DOHH2 (cell line): ENCODE measurements around the gene MAP3K4.

ENCODE experiments used
- EZH2phosphoT487 ChIP-seq: fragments of 200-600 bp; sonication (generic); IDR thresholded peaks from 2 replicates; pipeline ENCODE4 v1.6.1; 2017; ENCODE audit warnings: borderline replicate concordance, mild to moderate bottlenecking, antibody characterized with exemption, low read length, moderate library complexity, mixed read lengths
- TF ChIP-seq, protein P1 (sequence below): fragments of 200-600 bp; sonication (generic); IDR thresholded peaks from one replicate; pipeline ENCODE4 v1.5.1; 2014; ENCODE audit warnings: antibody characterized with exemption, mild to moderate bottlenecking, low read depth, low read length; ENCODE audit not compliant: poor library complexity, severe bottlenecking

DNA sequence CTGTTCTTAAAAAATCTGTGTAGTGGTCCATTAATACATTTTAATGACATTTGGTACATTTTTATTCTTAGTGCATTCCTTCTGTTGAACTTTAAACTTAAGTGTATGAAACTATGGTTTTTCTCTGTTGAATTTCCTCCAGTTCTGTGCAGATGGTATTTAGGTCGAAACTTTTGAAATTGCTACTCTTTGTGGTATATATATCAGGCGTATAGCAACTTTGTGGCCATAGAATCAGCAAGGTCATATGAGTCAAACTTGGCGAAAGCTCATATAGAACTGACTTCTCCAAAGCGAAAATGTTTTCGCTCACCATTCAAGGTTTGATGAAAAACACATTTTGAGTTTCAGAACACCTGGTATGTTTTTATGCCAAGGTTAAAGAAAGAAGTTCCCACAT, 93.7 kb downstream of the MAP3K4 start:
- TF ChIP-seq, protein P1, sequence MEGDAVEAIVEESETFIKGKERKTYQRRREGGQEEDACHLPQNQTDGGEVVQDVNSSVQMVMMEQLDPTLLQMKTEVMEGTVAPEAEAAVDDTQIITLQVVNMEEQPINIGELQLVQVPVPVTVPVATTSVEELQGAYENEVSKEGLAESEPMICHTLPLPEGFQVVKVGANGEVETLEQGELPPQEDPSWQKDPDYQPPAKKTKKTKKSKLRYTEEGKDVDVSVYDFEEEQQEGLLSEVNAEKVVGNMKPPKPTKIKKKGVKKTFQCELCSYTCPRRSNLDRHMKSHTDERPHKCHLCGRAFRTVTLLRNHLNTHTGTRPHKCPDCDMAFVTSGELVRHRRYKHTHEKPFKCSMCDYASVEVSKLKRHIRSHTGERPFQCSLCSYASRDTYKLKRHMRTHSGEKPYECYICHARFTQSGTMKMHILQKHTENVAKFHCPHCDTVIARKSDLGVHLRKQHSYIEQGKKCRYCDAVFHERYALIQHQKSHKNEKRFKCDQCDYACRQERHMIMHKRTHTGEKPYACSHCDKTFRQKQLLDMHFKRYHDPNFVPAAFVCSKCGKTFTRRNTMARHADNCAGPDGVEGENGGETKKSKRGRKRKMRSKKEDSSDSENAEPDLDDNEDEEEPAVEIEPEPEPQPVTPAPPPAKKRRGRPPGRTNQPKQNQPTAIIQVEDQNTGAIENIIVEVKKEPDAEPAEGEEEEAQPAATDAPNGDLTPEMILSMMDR = no peak
- no peak for TF ChIP-seq EZH2phosphoT487
